ENCODE measurements around the gene MRPL21. TPM values are rescaled to one million over a fixed set of nuclear protein-coding genes. Genes with fewer than 3 reads are reported as not detected.

Gene MRPL21
- total and polyA plus RNA-seq, 2 donors from 2014 or later: 45.0 to 147 TPM

DNA sequence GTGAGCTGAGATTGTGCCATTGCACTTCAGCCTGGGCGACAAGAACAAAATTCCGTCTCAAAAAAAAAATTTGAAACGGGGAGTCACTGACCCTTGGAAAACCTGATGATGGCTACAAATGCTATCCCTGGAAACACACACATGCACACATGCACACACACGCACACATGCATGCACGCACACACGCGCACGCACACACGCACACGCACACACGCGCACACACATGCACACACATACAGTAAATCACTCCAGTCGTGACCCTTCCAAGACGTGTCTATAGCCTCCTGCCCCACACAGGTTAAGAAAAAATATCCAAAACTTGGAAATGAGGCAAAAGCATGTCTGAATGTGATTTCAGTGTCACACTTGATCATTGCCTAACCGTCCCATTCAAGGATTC lies 55.2 kb downstream of the MRPL21 start:
- Histone ChIP-seq H3K4me1 (ENCODE audit: control insufficient read depth in 2 of 3, insufficient read depth in 2 of 3, low read depth in 1 of 3, low read length in 3 of 3) (peaks cover 0 to 4% (median 0%) of the 10 kb centered on the region in 3 donors), H3K4me3 (ENCODE audit: low read length in 3 of 3) (no peak overlapping the region), H3K27ac (ENCODE audit: low read depth in 2 of 2, low read length in 2 of 2) (no peak overlapping the region), H3K36me3 (ENCODE audit: control insufficient read depth in 2 of 3, insufficient read depth in 3 of 3, low read length in 3 of 3) (no peaks in the 10 kb centered on the region), H3K27me3 (ENCODE audit: control insufficient read depth, insufficient read depth, low read length) (no peaks in the 10 kb centered on the region), H3K9me3 (ENCODE audit: control insufficient read depth in 2 of 3, insufficient read depth in 1 of 3, low read length in 3 of 3) (no peaks in the 10 kb centered on the region), H3K9ac (ENCODE audit: low read length in 3 of 3) (no peak overlapping the region)
- DNase-seq: no peak
- no peak for FAIRE-seq
- intact Hi-C loops (cut with DNase I): no loop called here
- TF ChIP-seq, protein P1, sequence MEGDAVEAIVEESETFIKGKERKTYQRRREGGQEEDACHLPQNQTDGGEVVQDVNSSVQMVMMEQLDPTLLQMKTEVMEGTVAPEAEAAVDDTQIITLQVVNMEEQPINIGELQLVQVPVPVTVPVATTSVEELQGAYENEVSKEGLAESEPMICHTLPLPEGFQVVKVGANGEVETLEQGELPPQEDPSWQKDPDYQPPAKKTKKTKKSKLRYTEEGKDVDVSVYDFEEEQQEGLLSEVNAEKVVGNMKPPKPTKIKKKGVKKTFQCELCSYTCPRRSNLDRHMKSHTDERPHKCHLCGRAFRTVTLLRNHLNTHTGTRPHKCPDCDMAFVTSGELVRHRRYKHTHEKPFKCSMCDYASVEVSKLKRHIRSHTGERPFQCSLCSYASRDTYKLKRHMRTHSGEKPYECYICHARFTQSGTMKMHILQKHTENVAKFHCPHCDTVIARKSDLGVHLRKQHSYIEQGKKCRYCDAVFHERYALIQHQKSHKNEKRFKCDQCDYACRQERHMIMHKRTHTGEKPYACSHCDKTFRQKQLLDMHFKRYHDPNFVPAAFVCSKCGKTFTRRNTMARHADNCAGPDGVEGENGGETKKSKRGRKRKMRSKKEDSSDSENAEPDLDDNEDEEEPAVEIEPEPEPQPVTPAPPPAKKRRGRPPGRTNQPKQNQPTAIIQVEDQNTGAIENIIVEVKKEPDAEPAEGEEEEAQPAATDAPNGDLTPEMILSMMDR (IDR thresholded peaks at IDR 0.05; ENCODE audit: borderline replicate concordance, extremely low read depth, insufficient read depth): no peak

DNA sequence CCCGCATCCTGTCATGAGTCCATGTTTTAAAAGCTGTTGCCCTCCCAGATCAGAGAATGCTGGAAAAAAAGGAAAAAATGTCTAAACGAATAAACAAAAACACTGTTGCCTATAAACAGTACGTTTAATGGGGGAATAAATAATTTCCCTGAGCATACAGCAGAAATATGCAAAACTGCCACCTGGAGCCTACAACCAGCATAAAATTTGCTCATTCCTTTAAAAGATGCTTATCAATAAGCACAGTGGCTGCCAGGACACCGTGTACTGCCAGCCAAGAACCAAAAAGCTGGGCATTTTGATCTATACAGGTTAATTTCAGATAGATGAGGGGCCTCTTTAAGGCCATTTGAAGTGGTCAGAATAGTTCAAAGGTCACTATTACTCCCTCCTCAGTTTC lies 56.2 kb downstream of the MRPL21 start:
- no peaks in the 10 kb centered on the region for H3K36me3 ChIP-seq (ENCODE audit: control insufficient read depth in 2 of 3, insufficient read depth in 3 of 3, low read length in 3 of 3)
- H3K9me3 ChIP-seq (ENCODE audit: control insufficient read depth in 2 of 3, insufficient read depth in 1 of 3, low read length in 3 of 3): no peaks in the 10 kb centered on the region
- H3K27me3 ChIP-seq (ENCODE audit: control insufficient read depth, insufficient read depth, low read length): no peaks in the 10 kb centered on the region
- FAIRE-seq (no peak), DNase-seq (no peak)
- H3K27ac ChIP-seq (ENCODE audit: low read depth in 2 of 2, low read length in 2 of 2): no peak overlapping the region
- intact Hi-C loops (cut with DNase I): no loop called here
- TF ChIP-seq, protein P1 (IDR thresholded peaks at IDR 0.05; ENCODE audit: borderline replicate concordance, extremely low read depth, insufficient read depth): no peak
- no peak overlapping the region for H3K9ac ChIP-seq (ENCODE audit: low read length in 3 of 3)
- H3K4me1 ChIP-seq (ENCODE audit: control insufficient read depth in 2 of 3, insufficient read depth in 2 of 3, low read depth in 1 of 3, low read length in 3 of 3): peaks cover 0 to 10% (median 0%) of the 10 kb centered on the region in 3 donors
- H3K4me3 ChIP-seq (ENCODE audit: low read length in 3 of 3): no peak overlapping the region

DNA sequence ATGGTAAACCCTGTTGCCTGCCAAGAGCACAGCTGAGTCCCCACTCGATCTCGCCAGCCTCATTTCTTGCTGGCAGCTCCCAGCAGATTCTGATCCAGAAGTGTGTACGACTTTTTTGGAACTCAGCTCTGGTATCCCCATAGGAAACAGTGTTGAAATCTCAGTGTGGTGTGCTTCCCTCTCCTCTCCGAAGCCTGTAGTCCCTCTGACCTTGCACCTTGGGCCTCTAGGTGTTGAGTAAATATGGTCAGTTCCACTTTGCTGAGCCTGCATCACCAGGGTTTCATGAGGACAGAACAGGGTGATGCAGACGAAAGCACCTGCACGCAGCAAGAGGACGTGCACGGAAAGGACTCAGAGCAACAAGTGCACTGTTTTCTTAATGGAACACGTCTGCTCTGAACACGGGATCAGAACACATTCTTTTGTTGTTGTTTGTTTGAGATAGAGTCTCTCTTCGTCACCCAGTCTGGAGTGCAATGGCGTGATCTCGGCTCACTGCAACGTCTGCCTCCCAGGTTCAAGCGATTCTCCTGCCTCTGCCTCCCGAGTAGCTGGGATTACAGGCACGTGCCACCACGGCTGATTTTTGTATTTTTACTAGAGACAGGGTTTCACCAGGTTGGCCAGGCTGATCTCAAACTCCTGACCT lies 58.2 kb downstream of the MRPL21 start:
- FAIRE-seq (no peak), DNase-seq (no peak)
- TF ChIP-seq, protein P1 (IDR thresholded peaks at IDR 0.05; ENCODE audit: borderline replicate concordance, extremely low read depth, insufficient read depth): no peak
- peaks cover 0 to 14% (median 4%) of the 10 kb centered on the region in 3 donors for H3K4me1 ChIP-seq (ENCODE audit: control insufficient read depth in 2 of 3, insufficient read depth in 2 of 3, low read depth in 1 of 3, low read length in 3 of 3)
- intact Hi-C loops (cut with DNase I): no loop called here
- no peaks in the 10 kb centered on the region for H3K9me3 ChIP-seq (ENCODE audit: control insufficient read depth in 2 of 3, insufficient read depth in 1 of 3, low read length in 3 of 3)
- H3K36me3 ChIP-seq (ENCODE audit: control insufficient read depth in 2 of 3, insufficient read depth in 3 of 3, low read length in 3 of 3): no peaks in the 10 kb centered on the region
- H3K4me3 ChIP-seq (ENCODE audit: low read length in 3 of 3): no peak overlapping the region
- H3K27ac ChIP-seq (ENCODE audit: low read depth in 2 of 2, low read length in 2 of 2): no peak overlapping the region
- H3K27me3 ChIP-seq (ENCODE audit: control insufficient read depth, insufficient read depth, low read length): no peaks in the 10 kb centered on the region
- no peak overlapping the region for H3K9ac ChIP-seq (ENCODE audit: low read length in 3 of 3)

DNA sequence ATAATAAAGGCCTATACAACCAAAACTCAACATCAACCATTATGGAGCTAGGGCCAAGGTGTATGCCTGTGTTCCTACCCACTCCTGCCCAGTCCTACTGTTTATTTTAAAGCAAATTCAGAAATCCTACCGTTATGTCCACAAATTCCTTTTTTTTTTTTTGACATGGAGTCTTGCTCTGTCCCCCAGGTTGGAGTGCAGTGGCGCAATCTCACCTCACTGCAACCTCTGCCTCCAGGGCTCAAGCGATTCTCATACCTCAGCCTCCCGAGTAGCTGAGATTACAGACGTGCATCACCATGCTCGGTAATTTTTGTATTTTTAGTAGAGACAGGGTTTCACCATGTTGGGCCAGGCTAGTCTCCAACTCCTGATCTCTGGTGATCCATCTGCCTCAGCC lies 58.8 kb downstream of the MRPL21 start:
- H3K27ac ChIP-seq (ENCODE audit: low read depth in 2 of 2, low read length in 2 of 2): no peak overlapping the region
- FAIRE-seq: no peak
- intact Hi-C loops (cut with DNase I): no loop called here
- no peak overlapping the region for H3K9ac ChIP-seq (ENCODE audit: low read length in 3 of 3)
- no peaks in the 10 kb centered on the region for H3K9me3 ChIP-seq (ENCODE audit: control insufficient read depth in 2 of 3, insufficient read depth in 1 of 3, low read length in 3 of 3)
- H3K4me1 ChIP-seq (ENCODE audit: control insufficient read depth in 2 of 3, insufficient read depth in 2 of 3, low read depth in 1 of 3, low read length in 3 of 3): peaks cover 0 to 16% (median 10%) of the 10 kb centered on the region in 3 donors
- DNase-seq: no peak
- no peaks in the 10 kb centered on the region for H3K36me3 ChIP-seq (ENCODE audit: control insufficient read depth in 2 of 3, insufficient read depth in 3 of 3, low read length in 3 of 3)
- H3K27me3 ChIP-seq (ENCODE audit: control insufficient read depth, insufficient read depth, low read length): no peaks in the 10 kb centered on the region
- no peak overlapping the region for H3K4me3 ChIP-seq (ENCODE audit: low read length in 3 of 3)
- TF ChIP-seq, protein P1 (IDR thresholded peaks at IDR 0.05; ENCODE audit: borderline replicate concordance, extremely low read depth, insufficient read depth): no peak

Measured in kidney (tissue), 14 donors.